ENCODE results near the gene SLC22A5.

DNA sequence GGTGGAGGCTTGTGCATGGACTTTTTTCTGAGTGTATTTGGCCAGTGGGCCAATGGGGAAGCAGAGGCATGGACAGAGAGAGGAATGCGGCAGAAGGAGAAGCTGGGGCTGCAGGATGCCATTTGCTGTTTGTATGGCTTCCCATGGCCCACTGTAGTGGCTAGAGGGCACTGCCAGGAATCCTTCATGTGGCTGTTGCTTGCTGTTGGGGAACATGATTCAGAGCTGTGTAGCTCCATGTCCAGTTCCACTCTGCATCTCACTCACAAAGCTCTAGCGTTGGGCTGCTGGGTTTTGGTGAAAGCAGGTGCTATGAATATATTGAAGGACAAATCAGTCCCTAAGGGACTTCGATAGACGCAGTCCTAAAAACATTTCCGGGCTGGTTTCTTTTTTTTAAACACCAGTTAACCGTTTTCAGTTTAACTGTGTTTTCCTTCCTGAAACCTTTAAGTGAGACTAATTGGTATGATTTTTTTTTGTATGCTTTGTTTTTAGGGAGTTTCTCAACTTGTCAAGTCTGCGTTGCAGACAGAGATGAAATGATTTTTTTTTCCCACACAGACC is 51.3 kb downstream of the SLC22A5 start:
- TF ChIP-seq, protein P1, sequence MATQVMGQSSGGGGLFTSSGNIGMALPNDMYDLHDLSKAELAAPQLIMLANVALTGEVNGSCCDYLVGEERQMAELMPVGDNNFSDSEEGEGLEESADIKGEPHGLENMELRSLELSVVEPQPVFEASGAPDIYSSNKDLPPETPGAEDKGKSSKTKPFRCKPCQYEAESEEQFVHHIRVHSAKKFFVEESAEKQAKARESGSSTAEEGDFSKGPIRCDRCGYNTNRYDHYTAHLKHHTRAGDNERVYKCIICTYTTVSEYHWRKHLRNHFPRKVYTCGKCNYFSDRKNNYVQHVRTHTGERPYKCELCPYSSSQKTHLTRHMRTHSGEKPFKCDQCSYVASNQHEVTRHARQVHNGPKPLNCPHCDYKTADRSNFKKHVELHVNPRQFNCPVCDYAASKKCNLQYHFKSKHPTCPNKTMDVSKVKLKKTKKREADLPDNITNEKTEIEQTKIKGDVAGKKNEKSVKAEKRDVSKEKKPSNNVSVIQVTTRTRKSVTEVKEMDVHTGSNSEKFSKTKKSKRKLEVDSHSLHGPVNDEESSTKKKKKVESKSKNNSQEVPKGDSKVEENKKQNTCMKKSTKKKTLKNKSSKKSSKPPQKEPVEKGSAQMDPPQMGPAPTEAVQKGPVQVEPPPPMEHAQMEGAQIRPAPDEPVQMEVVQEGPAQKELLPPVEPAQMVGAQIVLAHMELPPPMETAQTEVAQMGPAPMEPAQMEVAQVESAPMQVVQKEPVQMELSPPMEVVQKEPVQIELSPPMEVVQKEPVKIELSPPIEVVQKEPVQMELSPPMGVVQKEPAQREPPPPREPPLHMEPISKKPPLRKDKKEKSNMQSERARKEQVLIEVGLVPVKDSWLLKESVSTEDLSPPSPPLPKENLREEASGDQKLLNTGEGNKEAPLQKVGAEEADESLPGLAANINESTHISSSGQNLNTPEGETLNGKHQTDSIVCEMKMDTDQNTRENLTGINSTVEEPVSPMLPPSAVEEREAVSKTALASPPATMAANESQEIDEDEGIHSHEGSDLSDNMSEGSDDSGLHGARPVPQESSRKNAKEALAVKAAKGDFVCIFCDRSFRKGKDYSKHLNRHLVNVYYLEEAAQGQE (IDR thresholded peaks at IDR 0.05; ENCODE audit: insufficient read depth in 1 of 2, low read depth in 2 of 2, low read length in 2 of 2), result no peak
- no peak for TF ChIP-seq POLR2AphosphoS5 (IDR thresholded peaks at IDR 0.05; ENCODE audit: low read depth, low read length)
- TF ChIP-seq TAF1 (IDR thresholded peaks at IDR 0.05; ENCODE audit: borderline replicate concordance, insufficient read depth, low read length), result no peak
- no peak for TF ChIP-seq SIN3A (IDR thresholded peaks at IDR 0.05; ENCODE audit: borderline replicate concordance, insufficient read depth, low read length)
